ENCODE measurements around the gene ATP12A.

Gene ATP12A

GRCh38 chr13:24663089-24663395 is 17.2 kb upstream of the ATP12A start:
- no peak for DNase-seq (ENCODE audit: low read depth, low spot score)

- no peak for DNase-seq (ENCODE audit: low read depth, low spot score)
Measured at GRCh38 chr13:24663586-24663985, 16.6 kb upstream of the ATP12A start.

- DNase-seq (ENCODE audit: low read depth, low spot score): no peak
Measured at GRCh38 chr13:24664726-24665409, 15.3 kb upstream of the ATP12A start.

GRCh38 chr13:24668511-24668910 is 11.7 kb upstream of the ATP12A start:
- DNase-seq (ENCODE audit: low read depth, low spot score): no peak

GRCh38 chr13:24668955-24669582 is 11.1 kb upstream of the ATP12A start:
- no peak for DNase-seq (ENCODE audit: low read depth, low spot score)

GRCh38 chr13:24670174-24670573 is 10.0 kb upstream of the ATP12A start:
- no peak for DNase-seq (ENCODE audit: low read depth, low spot score)

- DNase-seq (ENCODE audit: low read depth, low spot score): no peak
Measured at GRCh38 chr13:24670961-24671381, 9.2 kb upstream of the ATP12A start.

GRCh38 chr13:24671386-24672113 is 8.7 kb upstream of the ATP12A start:
- DNase-seq (ENCODE audit: low read depth, low spot score): no peak

GRCh38 chr13:24672141-24673132 is 7.8 kb upstream of the ATP12A start:
- no peak for DNase-seq (ENCODE audit: low read depth, low spot score)

GRCh38 chr13:24675806-24676570 is 4.2 kb upstream of the ATP12A start:
- DNase-seq (ENCODE audit: low read depth, low spot score): no peak

GRCh38 chr13:24678151-24678550 is 2.1 kb upstream of the ATP12A start:
- no peak for DNase-seq (ENCODE audit: low read depth, low spot score)

GRCh38 chr13:24679686-24680085 is 522 bp upstream of the ATP12A start:
- no peak for DNase-seq (ENCODE audit: low read depth, low spot score)

GRCh38 chr13:24680921-24681604 is 855 bp downstream of the ATP12A start:
- no peak for DNase-seq (ENCODE audit: low read depth, low spot score)

GRCh38 chr13:24681930-24682329 is 1.7 kb downstream of the ATP12A start:
- DNase-seq (ENCODE audit: low read depth, low spot score): no peak

GRCh38 chr13:24682353-24682752 is 2.1 kb downstream of the ATP12A start:
- DNase-seq (ENCODE audit: low read depth, low spot score): no peak

- no peak for DNase-seq (ENCODE audit: low read depth, low spot score)
Measured at GRCh38 chr13:24683351-24683750, 3.1 kb downstream of the ATP12A start.

- peak; percentile 11 for DNase-seq (ENCODE audit: low read depth, low spot score)
Measured at GRCh38 chr13:24683838-24684599, 3.8 kb downstream of the ATP12A start.

- DNase-seq (ENCODE audit: low read depth, low spot score): no peak
Measured at GRCh38 chr13:24684600-24684998, 4.4 kb downstream of the ATP12A start.

- DNase-seq (ENCODE audit: low read depth, low spot score): no peak
Measured at GRCh38 chr13:24685314-24685713, 5.1 kb downstream of the ATP12A start.

GRCh38 chr13:24687611-24688010 is 7.4 kb downstream of the ATP12A start:
- DNase-seq (ENCODE audit: low read depth, low spot score): no peak
